Measurements from ENCODE around the gene SNX15. TPM values are rescaled to one million over a fixed set of nuclear protein-coding genes. Genes with fewer than 3 reads are reported as not detected.
A peak's percentile ranks its signal among the peaks of the same experiment; 100 is the strongest.
"Not testable (repeated sequence)": the region's sequence is repeated elsewhere in the genome, so short reads cannot be mapped to it uniquely, and the experiment has no call there.

The SNX15 gene
- total RNA-seq (9.4 TPM), polyA plus RNA-seq (34.5 TPM)

DNA sequence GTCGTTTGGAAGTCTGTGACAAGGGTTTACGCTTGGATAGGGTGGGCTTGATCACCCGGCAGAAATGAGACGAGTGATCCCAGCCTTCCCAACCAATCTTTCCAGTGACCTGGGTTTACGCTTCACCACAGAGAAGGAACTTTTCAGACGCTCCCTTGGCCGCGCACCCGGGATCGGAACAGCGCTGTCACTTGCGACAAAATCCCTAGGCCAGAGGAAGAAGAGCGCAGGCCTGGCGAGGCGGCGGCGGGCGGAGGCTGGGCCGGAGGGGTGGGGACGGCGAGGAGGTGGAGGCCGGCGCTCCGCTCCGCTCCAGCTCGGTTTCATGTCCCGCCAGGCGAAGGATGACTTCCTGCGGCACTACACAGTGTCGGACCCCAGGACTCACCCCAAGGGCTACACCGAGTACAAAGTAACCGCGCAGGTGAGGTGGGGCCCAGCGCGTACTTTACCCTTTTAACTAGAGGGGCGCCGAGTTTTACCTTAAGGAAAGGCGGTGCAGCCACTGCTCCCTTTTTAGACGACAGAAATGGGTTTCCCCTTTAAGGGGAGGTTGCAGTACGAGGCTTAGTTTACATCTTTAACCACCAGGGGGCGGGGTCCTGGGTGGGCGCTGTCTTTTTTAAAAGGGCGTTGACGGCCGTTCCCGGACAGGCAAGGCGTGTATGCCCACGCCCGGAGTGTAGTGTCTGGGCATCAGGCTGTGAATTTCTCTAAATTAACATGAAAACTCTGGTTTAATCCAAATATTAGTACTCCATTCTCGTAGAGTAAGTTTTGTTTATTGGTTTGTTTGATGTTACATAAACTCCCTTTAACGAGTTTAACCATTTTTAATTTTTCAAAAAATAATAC is at the start of gene SNX15:
Gene SNX15 (plus strand): TSS at position 227 of the 855 bp plus-strand sequence. CDS start 99 bp downstream, at position 326.
- H3K4me3 ChIP-seq (ENCODE audit: low read depth, low read length), result peak within 1 kb of the TSS; percentile 43
- peak within 1 kb of the TSS; percentile 89 for H3K27ac ChIP-seq (ENCODE audit: low read depth)
- peaks cover 2% of the 10 kb centered on the region for H3K36me3 ChIP-seq (ENCODE audit: insufficient read depth)
- no peaks in the 10 kb centered on the region for H3K4me1 ChIP-seq (ENCODE audit: insufficient read depth)
- WGBS, result under 1% methylated on average over 51 of the region's 51 CpGs
- peak; percentile 94 for DNase-seq (ENCODE audit: extremely low spot score)

- H3K27ac ChIP-seq (ENCODE audit: low read depth); DNase-seq (ENCODE audit: extremely low spot score); H3K36me3 ChIP-seq (ENCODE audit: insufficient read depth); H3K4me1 ChIP-seq (ENCODE audit: insufficient read depth); H3K4me3 ChIP-seq (ENCODE audit: low read depth, low read length): not testable (repeated sequence)
- WGBS, result 87% methylated on average over 5 of the region's 5 CpGs
Observed at GRCh38 chr11:64983339-64983738, 43.9 kb upstream of the SNX15 start.

GRCh38 chr11:64987998-64988854 is 39.0 kb upstream of the SNX15 start:
- H3K27ac ChIP-seq (ENCODE audit: low read depth), result no peak overlapping the region
- 81% methylated on average over 6 of the region's 6 CpGs for WGBS

DNA sequence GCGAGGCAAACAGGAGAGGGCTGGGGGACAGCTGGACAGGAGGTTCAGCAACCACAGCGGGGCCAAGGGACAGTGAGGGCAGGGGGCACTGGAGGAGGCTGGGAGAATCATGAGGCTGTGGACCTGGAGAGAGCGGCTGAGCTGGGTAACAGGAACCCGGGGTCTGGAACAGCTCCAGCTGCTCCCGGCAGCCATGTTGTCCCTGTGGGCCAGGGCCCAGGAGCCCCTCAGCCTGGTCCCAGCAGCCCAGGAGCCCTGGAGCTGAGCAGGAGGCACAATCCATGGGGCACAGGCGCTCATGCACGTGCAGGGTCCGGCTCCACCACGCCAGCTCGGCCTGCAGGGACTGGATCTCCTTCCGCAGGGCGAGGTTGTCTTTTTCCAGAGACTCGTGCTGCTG is 37.8 kb upstream of the SNX15 start:
- 75% methylated on average over 13 of the region's 13 CpGs for WGBS
- H3K4me3 ChIP-seq (ENCODE audit: low read depth, low read length), result no peak overlapping the region

More at GRCh38 chr11:64987998-64988854, 39.0 kb upstream of the SNX15 start:
- Histone ChIP-seq H3K4me1 (ENCODE audit: insufficient read depth) (peaks cover 3% of the 10 kb centered on the region), H3K36me3 (ENCODE audit: insufficient read depth) (no peaks in the 10 kb centered on the region), H3K4me3 (ENCODE audit: low read depth, low read length) (no peak overlapping the region)
- no peak for DNase-seq (ENCODE audit: extremely low spot score)

DNA sequence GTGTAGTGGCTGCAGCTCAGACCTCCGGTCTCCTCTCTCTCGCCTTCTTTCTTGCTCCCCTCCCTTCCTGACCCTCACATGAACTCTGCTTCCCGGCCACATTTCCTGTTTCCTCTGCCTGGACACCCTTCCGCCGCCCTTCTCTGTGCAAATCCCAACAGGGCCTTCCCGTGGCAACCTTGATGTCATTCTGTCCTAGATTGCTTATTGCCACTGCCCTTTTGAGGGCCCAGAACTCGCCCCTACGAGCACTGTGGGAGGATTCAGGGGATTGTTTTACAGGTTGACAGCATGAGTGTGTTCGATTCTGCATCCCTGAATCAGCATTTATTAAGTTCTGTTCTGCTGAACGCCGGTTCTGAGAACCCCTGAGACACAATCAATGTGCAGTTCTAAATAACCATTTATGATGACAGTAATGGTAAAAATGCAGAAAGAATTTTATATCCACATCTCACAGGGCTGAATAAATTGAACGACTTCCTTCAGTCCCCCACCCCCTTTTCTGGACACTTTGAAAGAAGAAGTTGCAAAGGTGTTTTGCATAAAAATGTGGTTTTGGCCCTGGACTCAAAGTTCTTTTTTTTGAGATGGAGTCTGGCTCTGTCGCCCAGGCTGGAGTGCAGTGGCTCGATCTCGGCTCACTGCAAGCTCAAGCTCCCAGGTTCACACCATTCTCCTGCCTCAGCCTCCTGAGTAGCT is 36.9 kb upstream of the SNX15 start:
- no peaks in the 10 kb centered on the region for H3K36me3 ChIP-seq (ENCODE audit: insufficient read depth)
- 38% methylated on average over 15 of the region's 15 CpGs for WGBS
- H3K4me3 ChIP-seq (ENCODE audit: low read depth, low read length), result no peak overlapping the region

More for the DNA sequence above, 37.8 kb upstream of the SNX15 start:
- Histone ChIP-seq H3K4me1 (ENCODE audit: insufficient read depth) (peaks cover 3% of the 10 kb centered on the region), H3K27ac (ENCODE audit: low read depth) (no peak overlapping the region), H3K36me3 (ENCODE audit: insufficient read depth) (no peaks in the 10 kb centered on the region)
- no peak for DNase-seq (ENCODE audit: extremely low spot score)

DNA sequence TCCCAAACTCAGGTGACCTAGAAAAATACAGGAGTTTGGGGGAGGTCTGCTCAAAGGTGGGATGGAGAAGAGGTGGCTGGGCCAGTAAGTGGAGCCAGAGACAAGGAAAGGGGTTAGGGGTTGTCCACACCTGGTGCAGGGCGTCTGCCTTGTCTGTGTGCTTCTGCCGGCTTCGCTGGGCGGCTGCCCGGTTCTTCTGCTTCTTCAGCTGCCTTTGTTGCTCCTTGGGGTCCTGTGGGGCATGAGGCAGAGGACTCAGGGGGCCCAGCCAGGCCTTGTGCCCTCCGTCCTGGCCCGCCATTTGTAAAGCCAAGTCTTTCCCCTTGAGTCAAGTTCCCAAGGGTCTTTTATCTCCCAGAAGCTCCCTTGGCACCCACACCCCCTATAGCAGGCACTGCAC is 32.9 kb upstream of the SNX15 start:
- WGBS, result 92% methylated on average over 7 of the region's 7 CpGs
- no peaks in the 10 kb centered on the region for H3K36me3 ChIP-seq (ENCODE audit: insufficient read depth)
- no peak for DNase-seq (ENCODE audit: extremely low spot score)
- H3K4me1 ChIP-seq (ENCODE audit: insufficient read depth), result peaks cover 3% of the 10 kb centered on the region
- H3K4me3 ChIP-seq (ENCODE audit: low read depth, low read length), result no peak overlapping the region
- H3K27ac ChIP-seq (ENCODE audit: low read depth), result no peak overlapping the region

More for the DNA sequence above, 36.9 kb upstream of the SNX15 start:
- Histone ChIP-seq H3K4me1 (ENCODE audit: insufficient read depth) (peaks cover 3% of the 10 kb centered on the region), H3K27ac (ENCODE audit: low read depth) (no peak overlapping the region)
- DNase-seq (ENCODE audit: extremely low spot score), result peak; percentile 11

DNA sequence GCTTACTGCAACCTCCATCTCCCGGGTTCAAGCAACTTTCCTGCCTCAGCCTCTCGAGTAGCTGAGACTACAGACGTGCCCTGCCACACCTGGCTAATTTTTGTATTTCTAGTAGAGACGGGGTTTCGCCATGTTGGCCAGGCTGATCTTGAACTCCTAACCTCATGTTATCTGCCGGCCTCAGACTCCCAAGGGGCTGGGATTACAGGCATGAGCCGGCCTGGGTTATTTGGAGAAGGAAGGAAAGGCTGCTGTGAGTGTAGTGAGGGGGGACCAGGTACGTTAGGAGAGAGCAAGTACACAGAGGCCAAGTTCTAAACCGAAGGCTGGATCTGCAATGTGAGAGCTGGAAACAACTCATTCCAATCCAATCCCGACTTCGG is 30.9 kb upstream of the SNX15 start:
- H3K4me3 ChIP-seq (ENCODE audit: low read depth, low read length), result peak overlapping the region; percentile 37
- no peak for DNase-seq (ENCODE audit: extremely low spot score)
- H3K36me3 ChIP-seq (ENCODE audit: insufficient read depth), result no peaks in the 10 kb centered on the region
- peak overlapping the region; percentile 40 for H3K27ac ChIP-seq (ENCODE audit: low read depth)
- no peaks in the 10 kb centered on the region for H3K4me1 ChIP-seq (ENCODE audit: insufficient read depth)
- WGBS, result 41% methylated on average over 11 of the region's 11 CpGs

DNA sequence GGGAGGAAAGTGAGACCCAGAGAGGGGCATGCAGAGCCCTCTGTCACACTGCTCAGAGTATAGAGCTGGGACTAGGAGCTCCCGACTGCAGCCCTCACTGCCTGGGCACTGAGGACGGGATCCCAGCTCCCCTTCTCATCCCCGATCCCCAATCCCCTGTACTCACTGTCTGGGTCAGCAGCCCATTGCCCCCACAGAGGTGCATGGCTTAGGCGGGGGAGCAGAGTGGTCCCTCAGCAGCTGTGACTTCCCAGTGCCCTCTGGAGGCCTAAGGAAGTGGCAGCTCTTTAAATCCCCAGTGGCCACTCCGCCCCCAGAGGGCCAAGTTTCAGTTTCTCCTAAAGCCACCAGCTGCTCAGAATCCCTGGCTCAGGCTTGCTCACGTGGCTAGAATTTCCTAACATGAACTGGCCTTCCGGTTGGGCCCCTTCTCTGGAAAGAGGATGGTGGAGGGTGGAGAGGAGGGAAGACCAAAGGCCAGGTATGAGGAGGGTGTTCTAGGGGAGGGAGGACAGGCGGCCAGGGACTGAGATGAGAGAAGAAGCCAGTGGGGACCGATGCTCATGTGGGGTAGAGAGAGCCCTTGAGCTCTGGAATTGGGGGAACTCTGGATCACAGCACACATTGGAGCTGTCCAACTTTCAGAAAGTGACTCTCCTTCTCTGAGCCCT is 30.4 kb upstream of the SNX15 start, which contains the start of gene BATF2:
Gene BATF2 (minus strand): TSS at position 262 of the 671 bp plus-strand sequence. CDS start 57 bp downstream, at position 205.
- Histone ChIP-seq H3K36me3 (ENCODE audit: insufficient read depth) (no peaks in the 10 kb centered on the region), H3K4me3 (ENCODE audit: low read depth, low read length) (peak within 1 kb of the TSS; percentile 37), H3K4me1 (ENCODE audit: insufficient read depth) (no peaks in the 10 kb centered on the region), H3K27ac (ENCODE audit: low read depth) (peak within 1 kb of the TSS; percentile 44)
- no peak for DNase-seq (ENCODE audit: extremely low spot score)
- 18% methylated on average over 9 of the region's 9 CpGs for WGBS

DNA sequence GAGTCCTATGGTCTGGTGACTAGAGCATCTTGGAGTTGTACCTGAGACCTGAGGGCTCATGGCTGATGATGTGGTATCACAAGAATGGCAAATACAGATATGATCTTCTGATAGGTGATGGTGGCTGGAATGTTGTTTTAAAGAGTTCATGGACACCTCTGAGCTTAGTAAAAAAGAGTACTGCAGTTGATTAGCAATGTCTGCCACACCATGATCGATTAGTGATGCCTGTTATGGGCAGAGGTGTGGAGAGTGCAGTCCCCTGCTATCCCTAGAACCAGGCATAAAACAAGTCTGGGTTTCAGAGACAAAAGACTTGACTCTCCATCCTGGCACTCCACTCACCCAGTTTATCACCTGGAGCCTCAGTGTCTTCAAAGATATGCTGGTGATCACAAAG is 29.1 kb upstream of the SNX15 start:
- H3K36me3 ChIP-seq (ENCODE audit: insufficient read depth), result no peaks in the 10 kb centered on the region
- no peaks in the 10 kb centered on the region for H3K4me1 ChIP-seq (ENCODE audit: insufficient read depth)
- H3K4me3 ChIP-seq (ENCODE audit: low read depth, low read length), result no peak overlapping the region
- WGBS, result 81% methylated on average over 1 of the region's 1 CpG
- H3K27ac ChIP-seq (ENCODE audit: low read depth), result no peak overlapping the region
- no peak for DNase-seq (ENCODE audit: extremely low spot score)

- WGBS, result 72% methylated on average over 9 of the region's 9 CpGs
- Histone ChIP-seq H3K4me1 (ENCODE audit: insufficient read depth) (no peaks in the 10 kb centered on the region), H3K4me3 (ENCODE audit: low read depth, low read length) (no peak overlapping the region), H3K27ac (ENCODE audit: low read depth) (no peak overlapping the region), H3K36me3 (ENCODE audit: insufficient read depth) (no peaks in the 10 kb centered on the region)
- DNase-seq (ENCODE audit: extremely low spot score), result no peak
Observed at GRCh38 chr11:64998690-64999431, 28.4 kb upstream of the SNX15 start.

GRCh38 chr11:64999478-64999877 is 27.8 kb upstream of the SNX15 start:
- no peak for DNase-seq (ENCODE audit: extremely low spot score)
- 90% methylated on average over 1 of the region's 1 CpG for WGBS
- H3K4me1 ChIP-seq (ENCODE audit: insufficient read depth), result no peaks in the 10 kb centered on the region
- no peaks in the 10 kb centered on the region for H3K36me3 ChIP-seq (ENCODE audit: insufficient read depth)
- no peak overlapping the region for H3K27ac ChIP-seq (ENCODE audit: low read depth)
- no peak overlapping the region for H3K4me3 ChIP-seq (ENCODE audit: low read depth, low read length)

GRCh38 chr11:65002706-65003105 is 24.5 kb upstream of the SNX15 start:
- no peak for DNase-seq (ENCODE audit: extremely low spot score)
- no peak overlapping the region for H3K4me3 ChIP-seq (ENCODE audit: low read depth, low read length)
- no peaks in the 10 kb centered on the region for H3K36me3 ChIP-seq (ENCODE audit: insufficient read depth)
- WGBS, result 55% methylated on average over 5 of the region's 5 CpGs
- H3K27ac ChIP-seq (ENCODE audit: low read depth), result no peak overlapping the region
- no peaks in the 10 kb centered on the region for H3K4me1 ChIP-seq (ENCODE audit: insufficient read depth)

Measured in urinary bladder (tissue), 4 donors.